Trophoblast cell (in vitro differentiated cells and primary cell): ENCODE measurements around the gene TCTN2.

Experiments
- DNase-seq, 2 donors: peaks; one replicate each; pipeline ENCODE4 v3.0.0-alpha.2; 2016
- H2AFZ ChIP-seq: 2 replicates; pipeline ENCODE4 v1.6.1; 2013; ENCODE audit warnings: low read length, moderate library complexity, mild to moderate bottlenecking; ENCODE audit not compliant: insufficient read depth, poor library complexity
- H2AK5ac ChIP-seq: 2 replicates; pipeline ENCODE4 v1.6.1; 2013; ENCODE audit warnings: mild to moderate bottlenecking, low read length
- H2BK120ac ChIP-seq: 2 replicates; pipeline ENCODE4 v1.6.1; 2013; ENCODE audit warnings: low read length, mild to moderate bottlenecking, moderate library complexity; ENCODE audit not compliant: insufficient read depth, poor library complexity
- H2BK12ac ChIP-seq: 2 replicates; pipeline ENCODE4 v1.6.1; 2013; ENCODE audit warnings: mild to moderate bottlenecking, low read length, moderate library complexity
- H2BK5ac ChIP-seq: 2 replicates; pipeline ENCODE4 v1.6.1; 2013; ENCODE audit warnings: low read length, low read depth, moderate library complexity, mild to moderate bottlenecking; ENCODE audit not compliant: poor library complexity
- H3K14ac ChIP-seq: 2 replicates; pipeline ENCODE4 v1.6.1; 2013; ENCODE audit warnings: mild to moderate bottlenecking, low read length
- H3K18ac ChIP-seq: 2 replicates; pipeline ENCODE4 v1.6.1; 2013; ENCODE audit warnings: mild to moderate bottlenecking, low read length
- H3K23ac ChIP-seq: 2 replicates; pipeline ENCODE4 v1.6.1; 2013; ENCODE audit warnings: low read length
- H3K27ac ChIP-seq: 2 replicates; pipeline ENCODE4 v1.5.1; 2013; ENCODE audit warnings: low read depth, mild to moderate bottlenecking, inconsistent platforms, low read length, moderate library complexity
- H3K27me3 ChIP-seq: 2 replicates; pipeline ENCODE4 v1.6.1; 2013; ENCODE audit warnings: inconsistent platforms, mild to moderate bottlenecking, low read length, moderate library complexity; ENCODE audit not compliant: insufficient read depth
- H3K36me3 ChIP-seq, 2 experiments: 1 replicate in 1 of 2; 2 replicates in 1 of 2; pipeline ENCODE4 v1.6.1; 2013; ENCODE audit warnings: low read length in 2 of 2, mild to moderate bottlenecking in 2 of 2, moderate library complexity in 1 of 2; ENCODE audit not compliant: insufficient read depth in 2 of 2, control insufficient read depth in 1 of 2
- H3K4ac ChIP-seq: 2 replicates; pipeline ENCODE4 v1.6.1; 2013; ENCODE audit warnings: low read depth, mild to moderate bottlenecking, low read length, moderate library complexity
- H3K4me1 ChIP-seq, 2 experiments: 1 replicate in 1 of 2; 2 replicates in 1 of 2; pipeline ENCODE4 v1.6.1; 2013; ENCODE audit warnings: low read length in 2 of 2, mild to moderate bottlenecking in 2 of 2, moderate library complexity in 1 of 2; ENCODE audit not compliant: insufficient read depth in 2 of 2, control insufficient read depth in 1 of 2
- H3K4me2 ChIP-seq: 2 replicates; pipeline ENCODE4 v1.6.1; 2013; ENCODE audit warnings: inconsistent platforms, mild to moderate bottlenecking, low read length, moderate library complexity
- H3K4me3 ChIP-seq: 2 replicates; pipeline ENCODE4 v1.5.1; 2013; ENCODE audit warnings: mild to moderate bottlenecking, low read depth, low read length, inconsistent platforms
- H3K79me1 ChIP-seq: one replicate; pipeline ENCODE4 v1.6.1; 2013; ENCODE audit warnings: low read length
- H3K79me2 ChIP-seq: 2 replicates; pipeline ENCODE4 v1.6.1; 2013; ENCODE audit warnings: low read length, mild to moderate bottlenecking; ENCODE audit not compliant: control insufficient read depth, insufficient read depth, poor library complexity
- H3K9ac ChIP-seq: 2 replicates; pipeline ENCODE4 v1.6.1; 2013; ENCODE audit warnings: mild to moderate bottlenecking, low read length
- H3K9me3 ChIP-seq: 2 replicates; pipeline ENCODE4 v1.6.1; 2013; ENCODE audit warnings: low read depth, mild to moderate bottlenecking, control low read depth, inconsistent platforms, low read length; ENCODE audit not compliant: insufficient read depth
- H4K12ac ChIP-seq: 2 replicates; pipeline ENCODE4 v1.6.1; 2013; ENCODE audit warnings: low read depth, mild to moderate bottlenecking, low read length, moderate library complexity
- H4K8ac ChIP-seq: 2 replicates; pipeline ENCODE4 v1.6.1; 2013; ENCODE audit warnings: low read depth, mild to moderate bottlenecking, low read length, moderate library complexity
- H4K91ac ChIP-seq: one replicate; pipeline ENCODE4 v1.6.1; 2013; ENCODE audit warnings: low read depth, mild to moderate bottlenecking, low read length, moderate library complexity
- WGBS: extraction: QIAGEN DNeasy Blood & Tissue Kit; methylation state at CpG from one replicate; pipeline ENCODE4 v1.1.7; 2013; ENCODE audit warnings: missing lambda C conversion rate; ENCODE audit not compliant: insufficient read length, insufficient coverage; ENCODE audit errors: extremely low coverage; 5-methylcytosine and 5-hydroxymethylcytosine counted together

The TCTN2 gene

GRCh38 chr12:123675436-123675835 lies 4.5 kb downstream of the TCTN2 start:
- Histone ChIP-seq H2AK5ac (no peak overlapping the region), H2BK12ac (no peak overlapping the region), H3K27ac (no peak overlapping the region), H3K9me3 (no peaks in the 10 kb centered on the region), H2BK120ac (no peak overlapping the region), H4K91ac (no peak overlapping the region), H3K4me1 (peaks cover 3 to 6% of the 10 kb centered on the region in 2 experiments), H3K4me2 (no peak overlapping the region), H3K4me3 (no peak overlapping the region), H3K79me1 (peaks cover 2% of the 10 kb centered on the region), H3K36me3 (peaks cover 13 to 14% of the 10 kb centered on the region in 2 experiments), H3K23ac (no peak overlapping the region), H3K4ac (no peak overlapping the region), H2BK5ac (no peak overlapping the region), H3K18ac (no peak overlapping the region), H3K27me3 (no peaks in the 10 kb centered on the region), H3K14ac (no peak overlapping the region), H3K9ac (no peak overlapping the region), H4K12ac (no peak overlapping the region), H2AFZ (no peak overlapping the region), H3K79me2 (peaks cover 4% of the 10 kb centered on the region), H4K8ac (no peak overlapping the region)
- no CpG with 5 or more reads among the region's 1 CpG for WGBS
- DNase-seq, result no peak

- H3K9ac ChIP-seq, result no peak overlapping the region
- H3K36me3 ChIP-seq, result peaks cover 13 to 15% of the 10 kb centered on the region in 2 experiments
- peaks cover 0 to 2% of the 10 kb centered on the region in 2 experiments for H3K4me1 ChIP-seq
- WGBS, result no CpG with 5 or more reads among the region's 9 CpGs
- H3K18ac ChIP-seq, result no peak overlapping the region
- DNase-seq, result no peak
- no peak overlapping the region for H3K23ac ChIP-seq
- no peak overlapping the region for H2AK5ac ChIP-seq
- no peak overlapping the region for H4K91ac ChIP-seq
- H2BK120ac ChIP-seq, result no peak overlapping the region
- H2BK5ac ChIP-seq, result no peak overlapping the region
- no peaks in the 10 kb centered on the region for H3K27me3 ChIP-seq
- H2BK12ac ChIP-seq, result no peak overlapping the region
- H3K79me2 ChIP-seq, result no peaks in the 10 kb centered on the region
- H3K4me3 ChIP-seq, result no peak overlapping the region
- no peak overlapping the region for H3K14ac ChIP-seq
- H3K4me2 ChIP-seq, result no peak overlapping the region
- no peaks in the 10 kb centered on the region for H3K9me3 ChIP-seq
- H2AFZ ChIP-seq, result no peak overlapping the region
- H3K4ac ChIP-seq, result no peak overlapping the region
- H4K8ac ChIP-seq, result no peak overlapping the region
- no peak overlapping the region for H4K12ac ChIP-seq
- H3K27ac ChIP-seq, result no peak overlapping the region
- no peaks in the 10 kb centered on the region for H3K79me1 ChIP-seq
Observed at GRCh38 chr12:123676616-123677320, 5.9 kb downstream of the TCTN2 start.

- Histone ChIP-seq H3K79me2 (no peaks in the 10 kb centered on the region), H3K9me3 (no peaks in the 10 kb centered on the region), H3K36me3 (peaks cover 13 to 14% of the 10 kb centered on the region in 2 experiments), H4K8ac (no peak overlapping the region), H3K4me3 (no peak overlapping the region), H4K91ac (no peak overlapping the region), H3K9ac (no peak overlapping the region), H3K4ac (no peak overlapping the region), H2BK12ac (no peak overlapping the region), H2AFZ (no peak overlapping the region), H3K23ac (no peak overlapping the region), H4K12ac (no peak overlapping the region), H3K27me3 (no peaks in the 10 kb centered on the region), H2BK120ac (no peak overlapping the region), H3K4me2 (no peak overlapping the region), H2BK5ac (no peak overlapping the region), H3K4me1 (no peaks in the 10 kb centered on the region), H3K18ac (no peak overlapping the region), H3K79me1 (no peaks in the 10 kb centered on the region), H3K14ac (no peak overlapping the region), H2AK5ac (no peak overlapping the region), H3K27ac (no peak overlapping the region)
- WGBS, result no CpG with 5 or more reads among the region's 10 CpGs
- DNase-seq, result peak; percentile 74 to 86
Observed at GRCh38 chr12:123678981-123679380, 8.1 kb downstream of the TCTN2 start.

GRCh38 chr12:123681605-123682004 lies 10.7 kb downstream of the TCTN2 start:
- no CpG with 5 or more reads among the region's 2 CpGs for WGBS
- Histone ChIP-seq H3K9ac (no peak overlapping the region), H3K4me2 (no peak overlapping the region), H3K27me3 (no peaks in the 10 kb centered on the region), H3K79me2 (no peaks in the 10 kb centered on the region), H3K36me3 (peaks cover 4% of the 10 kb centered on the region in 2 experiments), H4K12ac (no peak overlapping the region), H3K18ac (no peak overlapping the region), H2BK120ac (no peak overlapping the region), H2BK12ac (no peak overlapping the region), H2AK5ac (no peak overlapping the region), H3K27ac (no peak overlapping the region), H3K4me1 (no peaks in the 10 kb centered on the region), H3K4me3 (no peak overlapping the region), H2BK5ac (no peak overlapping the region), H3K9me3 (no peaks in the 10 kb centered on the region), H2AFZ (no peak overlapping the region), H3K23ac (no peak overlapping the region), H3K14ac (no peak overlapping the region), H3K79me1 (no peaks in the 10 kb centered on the region), H4K8ac (no peak overlapping the region), H3K4ac (no peak overlapping the region), H4K91ac (no peak overlapping the region)
- no peak for DNase-seq
